GM10248 (cell line): ENCODE data around the gene AMY2B.
"Not testable (repeated sequence)": the region's sequence is repeated elsewhere in the genome, so short reads cannot be mapped to it uniquely, and the experiment has no call there.

Experiments
- CTCF ChIA-PET: fragments of 300-600 bp; sonication (Branson Sonifier 250); formaldehyde crosslinking; extraction: SDS; loops from one replicate; lab custom pipeline; 2021; ENCODE audit warnings: antibody characterized with exemption; lab: Yijun Ruan, JAX
- POLR2A ChIA-PET: fragments of 350-650 bp; sonication (Branson Sonifier 250); formaldehyde crosslinking; extraction: SDS; loops from one replicate; lab custom pipeline; 2020; ENCODE audit warnings: antibody characterized with exemption; lab: Yijun Ruan, JAX
- DNase-seq: peaks from one replicate; pipeline ENCODE4 v3.0.0; 2012; ENCODE audit errors: extremely low spot score
- CTCF ChIP-seq: IDR thresholded peaks from 2 replicates; pipeline ENCODE4 v1.5.1; 2012; ENCODE audit warnings: mild to moderate bottlenecking, low read depth; ENCODE audit errors: extremely low read depth, missing control alignments, control extremely low read depth

Gene AMY2B

DNA sequence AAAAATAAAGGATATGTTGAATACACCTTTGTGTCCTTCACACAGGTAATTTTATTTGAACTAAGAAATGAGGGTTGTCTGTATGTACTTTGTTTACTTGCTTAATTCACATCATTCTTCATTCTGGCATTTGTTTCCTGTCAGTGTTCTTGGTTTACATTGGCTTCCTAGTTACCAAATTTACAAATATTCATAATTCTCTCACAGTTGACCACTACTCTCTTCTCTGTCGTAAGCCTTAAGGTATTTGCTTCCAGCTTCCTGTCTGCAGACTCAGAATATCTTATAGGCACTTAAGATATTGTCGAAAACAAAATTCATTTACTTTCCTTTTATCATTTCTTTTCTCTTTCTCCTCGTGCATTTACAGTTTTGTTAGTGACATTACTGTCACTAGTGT, 30.0 kb upstream of the AMY2B start:
- ChIA-PET CTCF (interaction anchor here (1.3 kb wide), 2 partner anchors 9 to 27 kb away, joined by 3 to 4 read pairs; no protein-coding TSS in a partner anchor), POLR2A (no interaction called here)
- TF ChIP-seq CTCF, result no peak
- no peak for DNase-seq

DNA sequence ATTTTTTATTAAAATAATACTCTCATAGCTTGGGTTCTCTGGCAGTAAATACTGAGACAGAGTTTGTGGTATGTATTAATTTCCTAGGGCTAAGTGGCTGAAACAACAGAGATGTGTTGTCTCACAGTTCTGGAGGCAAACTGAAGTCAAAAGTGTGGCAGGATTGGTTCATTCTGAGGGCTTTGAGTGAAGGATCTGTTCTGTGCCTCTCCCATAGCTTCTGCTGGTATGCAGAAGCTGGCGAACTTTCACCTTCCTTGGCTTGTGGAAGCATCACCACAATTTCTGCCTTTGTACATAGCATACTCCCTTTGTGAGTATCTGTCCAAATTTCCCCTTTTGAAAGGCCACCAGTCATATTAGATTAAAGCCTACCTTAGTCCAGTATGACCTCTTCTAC, 24.9 kb upstream of the AMY2B start:
- no peak for TF ChIP-seq CTCF
- CTCF ChIA-PET, result no interaction called here
- DNase-seq, result no peak
- POLR2A ChIA-PET, result no interaction called here

DNA sequence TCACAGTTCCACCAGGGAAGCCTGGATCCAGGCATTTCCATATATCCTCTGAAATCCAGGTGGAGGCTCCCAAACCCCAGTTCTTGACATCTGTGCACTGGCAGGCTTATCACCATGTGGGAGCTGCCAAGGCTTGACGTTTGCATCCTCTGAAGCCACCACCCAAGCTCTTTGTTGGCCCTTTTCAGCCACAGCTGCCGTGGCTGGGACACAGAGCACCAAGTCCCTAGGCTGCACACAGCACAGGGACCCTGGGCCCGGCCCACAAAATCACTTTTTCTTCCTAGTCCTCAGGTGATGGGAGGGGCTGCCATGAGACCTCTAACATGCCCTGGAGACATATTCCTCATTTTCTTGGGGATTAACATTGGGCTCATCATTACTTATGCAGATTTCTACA, 23.5 kb upstream of the AMY2B start:
- no peak for DNase-seq
- CTCF ChIA-PET, result interaction anchor here (2.2 kb wide), 1 partner anchor 15 kb away, joined by 5 read pairs; no protein-coding TSS in a partner anchor
- POLR2A ChIA-PET, result no interaction called here
- TF ChIP-seq CTCF, result no peak

DNA sequence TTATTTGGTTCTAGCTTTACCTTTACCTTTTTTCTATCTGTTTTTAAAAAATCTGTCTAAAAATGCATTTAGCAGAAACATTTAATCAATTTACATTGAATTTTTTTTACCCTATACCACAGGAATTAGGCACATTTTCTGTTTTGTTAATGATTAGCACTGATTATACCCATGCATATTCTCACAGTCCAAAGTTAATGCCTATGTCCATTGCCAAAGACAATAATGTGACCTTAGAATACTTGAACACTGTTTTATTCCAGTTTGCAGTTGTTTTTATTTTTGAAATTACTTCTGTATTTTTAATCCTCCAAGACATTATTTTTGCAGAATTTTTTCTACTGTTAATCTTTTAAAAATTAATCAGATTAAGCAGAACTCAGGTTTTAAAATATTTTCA, 11.0 kb upstream of the AMY2B start:
- no peak for TF ChIP-seq CTCF
- POLR2A ChIA-PET, result no interaction called here
- DNase-seq, result no peak
- CTCF ChIA-PET, result no interaction called here

GRCh38 chr1:103561124-103561523, 10.3 kb upstream of the AMY2B start:
- POLR2A ChIA-PET, CTCF ChIA-PET, DNase-seq: not testable (repeated sequence)

GRCh38 chr1:103561643-103562395, 9.6 kb upstream of the AMY2B start:
- no peak for TF ChIP-seq CTCF
- DNase-seq, result peak; percentile 8
- POLR2A ChIA-PET, result no interaction called here
- CTCF ChIA-PET, result no interaction called here

- ChIA-PET POLR2A (no interaction called here), CTCF (interaction anchor here (0.8 to 1.4 kb wide), 2 partner anchors 11 to 13 kb away, joined by 3 to 5 read pairs; no protein-coding TSS in a partner anchor)
- DNase-seq, result no peak
- no peak for TF ChIP-seq CTCF
Measured at GRCh38 chr1:103563056-103563455, 8.3 kb upstream of the AMY2B start.
